Stimulated activated CD8-positive, alpha-beta memory T cell treated with anti-CD3 and anti-CD28 coated beads, Interleukin-15, amount 100 ng/mL, for 24 hours (primary cell): ENCODE measurements around the gene GATA3.

Source experiments
- DNase-seq: peaks from one replicate; pipeline ENCODE4 v3.0.0-alpha.2; 2020; ENCODE audit warnings: low read depth

Gene GATA3

GRCh38 chr10:8100366-8100765, 45.9 kb downstream of the GATA3 start:
- DNase-seq, result no peak

- DNase-seq, result no peak
Measured at GRCh38 chr10:8102708-8103401, 48.4 kb downstream of the GATA3 start.

DNA sequence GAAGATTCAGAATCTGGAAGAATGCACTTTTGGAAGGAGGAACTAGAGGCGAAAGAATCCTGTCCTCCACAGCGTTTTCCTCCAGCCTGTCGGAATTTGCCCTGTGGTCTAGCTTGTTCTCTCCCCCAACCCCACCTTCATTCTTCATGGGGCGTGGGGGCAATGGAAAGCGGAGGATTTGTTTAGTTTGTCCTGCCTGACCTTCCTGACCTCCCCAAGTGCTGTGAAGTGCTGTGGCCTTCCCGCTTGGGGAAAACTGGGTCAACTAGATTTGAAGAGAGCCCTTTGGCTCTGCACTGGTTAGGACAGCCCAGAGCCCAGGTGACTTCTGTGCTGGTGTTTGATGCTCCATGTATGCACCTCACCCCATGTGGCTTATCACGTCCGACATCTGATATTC, 49.1 kb downstream of the GATA3 start:
- DNase-seq, result no peak

DNA sequence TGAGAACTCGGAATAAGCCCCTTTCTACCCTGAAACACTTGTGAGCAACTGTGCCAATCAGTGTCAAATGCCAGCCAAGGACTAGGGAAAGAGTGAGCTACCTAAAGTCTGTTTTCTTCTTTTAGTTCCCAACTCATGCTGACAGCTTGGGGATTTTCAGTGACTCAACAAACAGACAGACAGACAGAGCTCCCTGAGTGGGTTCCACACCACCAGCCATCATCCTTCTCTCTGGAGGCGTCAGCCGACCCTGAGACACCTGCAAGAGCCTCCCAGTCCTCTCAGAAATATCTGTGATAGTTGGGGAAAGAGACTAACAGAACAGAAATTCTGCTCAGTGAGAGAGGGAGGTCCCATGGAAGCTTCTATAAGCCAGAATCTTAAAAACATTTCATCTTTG, 49.5 kb downstream of the GATA3 start:
- no peak for DNase-seq

DNA sequence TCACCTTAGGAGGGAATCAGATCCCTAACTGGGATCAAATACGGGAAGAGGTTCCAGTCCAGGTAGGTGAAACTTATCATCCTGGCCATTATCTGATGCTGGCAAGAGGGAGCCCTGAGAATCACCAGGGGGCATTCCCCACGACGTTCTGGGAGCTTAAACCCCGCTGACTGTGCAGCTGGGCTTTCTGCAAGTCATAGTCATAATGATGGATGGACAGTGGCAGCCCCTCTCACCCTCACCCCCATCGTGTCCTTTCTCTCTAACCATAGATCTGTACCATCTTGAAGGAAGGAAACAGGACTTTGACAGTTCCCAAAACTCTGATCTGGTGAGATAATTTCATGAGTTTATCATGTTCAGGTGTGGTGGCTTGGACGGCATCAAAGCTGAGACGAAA, 50.2 kb downstream of the GATA3 start:
- no peak for DNase-seq

- DNase-seq, result no peak
Measured at GRCh38 chr10:8105932-8106331, 51.4 kb downstream of the GATA3 start.

DNA sequence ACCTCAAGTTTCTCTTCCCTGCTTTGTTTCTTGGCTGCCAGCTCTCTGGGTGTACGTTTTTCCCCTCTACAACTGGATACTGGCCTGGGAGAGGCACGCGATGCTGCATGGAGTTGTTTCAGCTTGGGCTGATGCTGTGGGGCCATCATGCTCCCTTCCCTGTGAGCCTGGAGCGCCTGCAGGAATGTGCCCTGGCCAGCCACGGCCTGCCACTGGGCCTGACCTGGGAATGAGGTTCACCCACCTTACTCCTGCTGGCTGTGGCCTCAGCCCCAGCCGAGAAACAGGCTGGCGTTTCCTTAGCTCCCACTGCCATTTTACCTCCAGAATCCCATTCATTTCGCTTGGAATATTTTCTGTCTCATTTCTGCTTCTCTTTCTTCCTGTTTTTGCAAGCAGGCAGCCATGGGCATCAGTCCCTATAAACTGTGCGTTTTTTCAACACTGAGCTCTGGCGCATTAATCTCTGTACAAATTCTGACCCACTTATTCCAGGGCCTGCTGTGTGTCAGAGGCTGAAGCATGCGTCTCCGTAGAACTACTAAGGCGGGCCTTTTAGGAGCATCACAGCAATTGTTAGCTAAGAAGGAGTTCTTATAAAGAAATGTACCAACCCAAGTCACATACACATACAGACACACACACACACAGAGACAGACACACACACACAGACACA, 57.9 kb downstream of the GATA3 start:
- no peak for DNase-seq

- no peak for DNase-seq
Measured at GRCh38 chr10:8112942-8113442, 58.5 kb downstream of the GATA3 start.

DNA sequence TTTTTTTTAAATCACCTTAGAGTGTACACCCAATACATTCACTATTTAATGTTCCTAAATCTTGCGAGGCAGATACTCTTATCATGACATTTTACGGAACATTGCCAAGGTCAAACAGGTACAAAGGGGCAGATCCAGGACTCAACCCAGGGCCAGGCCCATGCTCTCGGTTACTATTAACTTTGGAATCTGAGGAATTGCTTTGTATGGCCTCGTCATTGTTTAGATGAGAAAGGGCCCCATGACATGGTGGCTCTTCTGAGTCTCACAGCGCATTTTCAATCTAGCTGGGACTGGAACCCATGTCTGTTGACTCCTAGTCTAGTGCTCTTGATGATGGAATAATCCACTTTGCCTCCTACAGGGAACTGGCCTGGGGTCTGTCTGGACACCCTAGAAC, 59.1 kb downstream of the GATA3 start:
- DNase-seq, result no peak

GRCh38 chr10:8114741-8115617, 60.5 kb downstream of the GATA3 start:
- no peak for DNase-seq

GRCh38 chr10:8115618-8115980, 61.1 kb downstream of the GATA3 start:
- DNase-seq, result no peak

DNA sequence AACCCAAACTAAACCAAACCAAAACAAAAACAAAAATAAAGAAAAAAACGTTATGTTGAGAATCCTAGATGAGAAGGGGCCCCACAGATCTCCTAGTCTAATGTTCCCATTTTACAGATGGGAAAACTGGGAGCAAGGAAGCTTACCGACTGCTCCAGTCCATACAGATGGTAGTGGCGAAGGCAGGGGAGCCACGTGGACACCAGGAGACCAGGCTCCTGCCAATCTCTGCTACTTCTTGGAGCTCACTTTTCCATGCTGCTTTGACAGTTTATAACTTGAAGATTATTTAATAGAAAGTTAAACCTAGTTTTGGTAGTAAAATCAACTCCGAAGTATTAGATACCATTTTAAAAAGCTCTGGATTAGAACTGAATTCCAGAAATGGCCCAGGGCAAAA, 62.0 kb downstream of the GATA3 start:
- no peak for DNase-seq

- DNase-seq, result no peak
Measured at GRCh38 chr10:8116926-8117493, 62.5 kb downstream of the GATA3 start.

DNA sequence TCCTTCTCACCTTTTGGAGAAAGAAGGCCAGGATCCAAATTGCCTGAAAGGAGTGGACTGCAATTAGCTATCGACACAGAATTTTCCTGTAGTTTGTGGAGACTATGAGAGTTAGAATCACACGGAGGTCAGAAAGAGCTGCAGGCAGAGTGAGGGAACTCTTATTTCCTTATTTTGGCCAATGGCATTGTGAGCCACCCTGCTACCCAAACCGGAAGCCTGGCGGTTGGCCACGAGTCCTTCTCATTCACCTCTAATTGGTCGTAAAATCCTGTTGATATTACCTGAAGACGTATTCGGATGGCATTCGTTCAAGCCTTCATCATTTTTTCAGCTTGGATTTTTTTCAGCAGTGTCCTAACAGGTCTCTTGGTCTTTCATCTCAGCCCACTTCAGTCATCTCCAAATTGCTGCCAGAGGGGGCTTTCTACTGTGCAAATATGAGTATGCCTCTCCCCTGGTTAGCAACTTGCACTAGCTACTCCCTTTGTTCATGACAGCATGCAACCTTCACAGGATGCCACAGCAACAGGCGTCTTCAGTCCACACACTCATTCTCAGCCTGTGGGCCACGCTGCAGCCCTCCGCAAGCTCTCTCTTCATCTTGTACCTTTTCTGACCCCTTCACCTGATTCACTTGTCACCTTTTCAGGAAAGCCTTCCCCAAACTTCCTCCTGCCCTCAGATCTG, 66.9 kb downstream of the GATA3 start:
- no peak for DNase-seq

DNA sequence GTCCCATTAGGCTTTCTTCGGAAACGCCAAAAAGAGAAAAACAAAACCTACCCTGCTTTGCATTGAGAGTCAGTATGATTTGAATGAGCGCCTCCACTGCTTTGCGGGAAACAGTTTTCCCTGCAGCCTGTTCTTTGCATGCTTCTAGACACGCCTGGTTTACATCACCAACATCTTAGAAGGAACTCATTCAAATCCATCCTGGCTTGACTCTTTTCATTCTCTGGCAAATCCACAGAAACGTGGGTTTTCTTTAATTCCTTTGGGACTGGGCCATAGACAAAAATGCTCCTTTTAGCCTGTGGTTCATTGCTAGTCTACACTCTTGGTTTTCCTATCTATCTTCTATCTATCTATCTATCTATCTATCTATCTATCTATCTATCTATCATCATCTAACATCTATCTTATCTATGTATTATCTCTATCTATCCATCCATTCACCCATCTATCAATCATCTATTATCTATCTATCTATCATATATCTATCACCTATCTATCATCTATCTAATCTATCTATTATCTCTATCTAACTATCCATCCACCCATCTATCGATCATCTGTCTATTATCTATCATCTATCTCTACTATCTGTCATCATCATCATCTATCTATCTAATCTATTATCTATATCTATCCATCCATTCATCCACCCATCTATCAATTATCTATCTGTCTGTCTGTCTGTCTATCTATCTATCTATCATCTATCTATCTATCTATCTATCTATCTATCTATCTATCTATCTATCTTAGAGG, 68.3 kb downstream of the GATA3 start:
- no peak for DNase-seq

- DNase-seq, result no peak
Measured at GRCh38 chr10:8124436-8124835, 69.9 kb downstream of the GATA3 start.
